Measurements from ENCODE around the gene DHRS12. TPM values are rescaled to one million over a fixed set of nuclear protein-coding genes. Genes with fewer than 3 reads are reported as not detected.

The DHRS12 gene
- total RNA-seq, 1 experiment from 2014 or later = 8.8 TPM

DNA sequence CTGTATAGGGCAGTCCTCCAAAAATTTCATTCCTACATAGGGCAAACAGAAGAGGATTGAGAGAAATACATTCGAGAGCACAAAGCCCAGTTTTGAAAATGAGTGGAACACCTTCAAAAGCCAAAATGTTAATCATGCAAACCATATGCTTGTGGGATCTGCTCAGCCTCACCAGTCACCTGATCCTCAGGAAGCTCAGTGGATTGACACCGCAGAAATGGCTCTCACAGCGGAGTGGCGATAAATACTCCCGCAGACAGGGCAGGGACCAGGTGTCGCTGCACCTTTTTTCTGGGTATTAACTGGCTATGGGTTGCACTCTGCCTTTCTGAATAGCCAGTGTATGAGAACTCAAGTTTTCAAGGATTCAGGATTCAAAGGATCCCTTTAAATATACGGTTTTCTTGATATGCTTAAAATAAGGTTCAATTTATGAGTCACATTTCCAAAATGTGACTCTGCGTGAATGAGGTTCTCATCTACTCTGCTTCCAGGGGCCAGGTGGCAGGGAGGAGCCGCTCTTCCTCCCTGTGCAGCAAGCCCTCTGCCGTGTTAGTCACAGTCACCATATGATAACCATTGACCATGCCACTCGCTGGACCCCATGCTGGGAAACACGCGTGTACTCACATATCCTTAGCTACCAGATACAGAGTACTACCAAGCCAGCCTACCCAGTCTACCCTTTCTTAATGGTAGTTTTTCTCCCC is 18.3 kb upstream of the DHRS12 start:
- H3K79me2 ChIP-seq (ENCODE audit: insufficient read depth, low read length) = no peaks in the 10 kb centered on the region
- no peak overlapping the region for H3T11ph ChIP-seq (ENCODE audit: low read length)
- H3K9me3 ChIP-seq (ENCODE audit: control insufficient read depth, low read depth, low read length) = no peaks in the 10 kb centered on the region
- Mint-ChIP-seq H3K36me3 (ENCODE audit: insufficient read depth in 1 of 3, low read depth in 3 of 3) (no peaks in the 10 kb centered on the region), H3K4me1 (peaks cover 29 to 34% of the 10 kb centered on the region in 2 experiments), H3K4me3 (no peak overlapping the region), H3K27me3 (ENCODE audit: low read depth) (peaks cover 2% of the 10 kb centered on the region), H3K27ac (no peak overlapping the region), H3K9me3 (no peaks in the 10 kb centered on the region)
- no peak overlapping the region for H2BK120ac ChIP-seq (ENCODE audit: low read depth, low read length, poor library complexity, severe bottlenecking)
- H4K91ac ChIP-seq (ENCODE audit: insufficient read length, low read depth, low read length) = no peak overlapping the region
- H4K8ac ChIP-seq (replicated peaks; ENCODE audit: insufficient read length, low read depth, low read length) = no peak overlapping the region
- no peaks in the 10 kb centered on the region for H4K20me1 ChIP-seq (ENCODE audit: control insufficient read depth, insufficient read depth, insufficient read length)
- H3K14ac ChIP-seq (ENCODE audit: insufficient read depth, low read length) = no peak overlapping the region
- no peak overlapping the region for H3K4me2 ChIP-seq (ENCODE audit: insufficient read depth, insufficient read length, low read length)
- peaks cover 2% of the 10 kb centered on the region; the same call in 1 of the 2 replicates for H3K27me3 ChIP-seq (ENCODE audit: insufficient read depth, low read length)
- TF ChIP-seq, protein P1, sequence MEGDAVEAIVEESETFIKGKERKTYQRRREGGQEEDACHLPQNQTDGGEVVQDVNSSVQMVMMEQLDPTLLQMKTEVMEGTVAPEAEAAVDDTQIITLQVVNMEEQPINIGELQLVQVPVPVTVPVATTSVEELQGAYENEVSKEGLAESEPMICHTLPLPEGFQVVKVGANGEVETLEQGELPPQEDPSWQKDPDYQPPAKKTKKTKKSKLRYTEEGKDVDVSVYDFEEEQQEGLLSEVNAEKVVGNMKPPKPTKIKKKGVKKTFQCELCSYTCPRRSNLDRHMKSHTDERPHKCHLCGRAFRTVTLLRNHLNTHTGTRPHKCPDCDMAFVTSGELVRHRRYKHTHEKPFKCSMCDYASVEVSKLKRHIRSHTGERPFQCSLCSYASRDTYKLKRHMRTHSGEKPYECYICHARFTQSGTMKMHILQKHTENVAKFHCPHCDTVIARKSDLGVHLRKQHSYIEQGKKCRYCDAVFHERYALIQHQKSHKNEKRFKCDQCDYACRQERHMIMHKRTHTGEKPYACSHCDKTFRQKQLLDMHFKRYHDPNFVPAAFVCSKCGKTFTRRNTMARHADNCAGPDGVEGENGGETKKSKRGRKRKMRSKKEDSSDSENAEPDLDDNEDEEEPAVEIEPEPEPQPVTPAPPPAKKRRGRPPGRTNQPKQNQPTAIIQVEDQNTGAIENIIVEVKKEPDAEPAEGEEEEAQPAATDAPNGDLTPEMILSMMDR (conservative IDR thresholded peaks at IDR 0.05) = no peak
- no peak overlapping the region for H2BK20ac ChIP-seq (ENCODE audit: low read depth, low read length, poor library complexity, severe bottlenecking)
- H3K18ac ChIP-seq (ENCODE audit: insufficient read length, low read depth, low read length) = no peak overlapping the region
- no peak overlapping the region for H2AFZ ChIP-seq (ENCODE audit: low read length)
- H3K79me1 ChIP-seq (ENCODE audit: insufficient read depth, low read depth, low read length, poor library complexity, severe bottlenecking) = no peaks in the 10 kb centered on the region
- no peak overlapping the region for H3K23ac ChIP-seq (ENCODE audit: insufficient read length, low read depth, low read length)
- no peak overlapping the region for H2BK5ac ChIP-seq (ENCODE audit: insufficient read length, low read length)
- no peak overlapping the region for H2AK5ac ChIP-seq (ENCODE audit: insufficient read length, low read length)
- H2BK15ac ChIP-seq (ENCODE audit: low read depth, low read length) = no peak overlapping the region
- H4K5ac ChIP-seq (ENCODE audit: insufficient read length, low read depth, low read length) = no peak overlapping the region
- H3K4ac ChIP-seq (ENCODE audit: low read depth, low read length) = no peak overlapping the region
- H3K27ac ChIP-seq (ENCODE audit: insufficient read length, low read depth, low read length) = no peak overlapping the region
- H3K9ac ChIP-seq (ENCODE audit: extremely low read depth, insufficient read length, low read length) = no peak overlapping the region
- WGBS (ENCODE audit: extremely low coverage, insufficient read length, low lambda C conversion rate) = no CpG with 5 or more reads among the region's 13 CpGs
- DNase-seq = no peak
- peaks cover 4% of the 10 kb centered on the region for H3K23me2 ChIP-seq (ENCODE audit: insufficient read length, low read depth, low read length, poor library complexity, severe bottlenecking)
- H3K56ac ChIP-seq (ENCODE audit: insufficient read length, low read depth, low read length) = no peak overlapping the region
- H3K4me1 ChIP-seq (ENCODE audit: insufficient read depth, low read length) = no peaks in the 10 kb centered on the region; the same call in 1 of the 2 replicates
- no peak overlapping the region for H2BK12ac ChIP-seq (ENCODE audit: insufficient read length, low read depth, low read length)
